ENCODE results near the gene CACTIN. TPM values are rescaled to one million over a fixed set of nuclear protein-coding genes. Genes with fewer than 3 reads are reported as not detected.
A peak's percentile ranks its signal among the peaks of the same experiment; 100 is the strongest.

Gene CACTIN
- total RNA-seq, 1 experiment from 2014 or later: 33.2 TPM

DNA sequence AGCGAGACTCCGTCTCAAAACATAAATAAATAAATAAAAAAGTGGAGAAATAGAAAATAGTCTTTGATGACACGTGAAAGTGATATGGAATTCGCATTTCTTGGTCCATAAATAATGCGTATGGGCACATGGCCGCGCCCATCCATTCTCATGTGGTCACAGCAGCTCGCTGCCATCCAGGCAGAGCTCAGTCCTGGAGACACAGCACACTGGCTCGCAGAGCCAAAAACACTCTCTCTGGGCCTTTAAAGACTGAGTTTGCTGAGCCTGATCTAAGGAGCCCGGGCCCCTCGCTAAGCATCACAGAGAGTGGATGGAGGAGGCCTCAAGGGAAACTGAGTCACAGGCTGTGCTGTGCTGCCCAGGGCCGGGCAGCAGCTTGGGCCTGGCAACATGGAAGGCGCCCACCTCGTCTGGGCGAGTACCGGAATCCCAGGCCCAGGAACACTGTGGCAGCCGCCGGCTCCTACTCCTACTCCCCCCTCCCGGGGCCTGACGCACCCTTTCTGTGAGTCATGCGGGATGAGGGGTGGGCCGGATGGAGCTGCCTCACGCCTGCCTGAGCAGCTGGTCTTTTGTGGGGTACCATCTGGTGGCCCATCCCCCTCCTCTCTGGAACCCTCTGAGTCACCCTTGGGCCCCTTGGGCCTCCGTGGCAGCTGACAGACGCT lies 28.9 kb upstream of the CACTIN start:
- no peaks in the 10 kb centered on the region for H3K27me3 ChIP-seq (ENCODE audit: insufficient read depth, low read length)
- BruUV-seq (replicated peaks): no TSS peak
- H2AFZ ChIP-seq (ENCODE audit: low read depth, low read length, poor library complexity, severe bottlenecking): no peak overlapping the region
- no peaks in the 10 kb centered on the region for H3K79me2 ChIP-seq (ENCODE audit: insufficient read depth, low read length)
- no peaks in the 10 kb centered on the region for H3K9me2 ChIP-seq (ENCODE audit: insufficient read depth)
- no peaks in the 10 kb centered on the region for H4K20me1 ChIP-seq (ENCODE audit: insufficient read depth)
- no peak overlapping the region for H3K4me2 ChIP-seq (ENCODE audit: low read length)
- H3K9ac ChIP-seq (ENCODE audit: low read length): no peak overlapping the region
- intact Hi-C loops (cut with micrococcal nuclease): no loop called here
- ChIA-PET RAD21 (ENCODE audit: low non-redundant PET in 1 of 2, low total read pairs in 2 of 2, uncharacterized antibody in 2 of 2, unreplicated experiment in 2 of 2) (no interaction called here), POLR2A (no interaction called here), CTCF (no interaction called here)
- no peak overlapping the region for H3K4me3 ChIP-seq (replicated peaks in 1 of 2; ENCODE audit: low read depth in 1 of 2, low read length in 2 of 2)
- no peak overlapping the region for H3K27ac ChIP-seq (ENCODE audit: low read depth, low read length)
- peaks cover 0 to 2% of the 10 kb centered on the region in 2 experiments; a peak in 1 of 4 replicates for H3K36me3 ChIP-seq (ENCODE audit: control insufficient read depth in 1 of 2, insufficient read depth in 2 of 2, low read length in 2 of 2)
- ATAC-seq: no peak
- DNase-seq (ENCODE audit: low read depth, low spot score): no peak
- TF ChIP-seq, protein P1, sequence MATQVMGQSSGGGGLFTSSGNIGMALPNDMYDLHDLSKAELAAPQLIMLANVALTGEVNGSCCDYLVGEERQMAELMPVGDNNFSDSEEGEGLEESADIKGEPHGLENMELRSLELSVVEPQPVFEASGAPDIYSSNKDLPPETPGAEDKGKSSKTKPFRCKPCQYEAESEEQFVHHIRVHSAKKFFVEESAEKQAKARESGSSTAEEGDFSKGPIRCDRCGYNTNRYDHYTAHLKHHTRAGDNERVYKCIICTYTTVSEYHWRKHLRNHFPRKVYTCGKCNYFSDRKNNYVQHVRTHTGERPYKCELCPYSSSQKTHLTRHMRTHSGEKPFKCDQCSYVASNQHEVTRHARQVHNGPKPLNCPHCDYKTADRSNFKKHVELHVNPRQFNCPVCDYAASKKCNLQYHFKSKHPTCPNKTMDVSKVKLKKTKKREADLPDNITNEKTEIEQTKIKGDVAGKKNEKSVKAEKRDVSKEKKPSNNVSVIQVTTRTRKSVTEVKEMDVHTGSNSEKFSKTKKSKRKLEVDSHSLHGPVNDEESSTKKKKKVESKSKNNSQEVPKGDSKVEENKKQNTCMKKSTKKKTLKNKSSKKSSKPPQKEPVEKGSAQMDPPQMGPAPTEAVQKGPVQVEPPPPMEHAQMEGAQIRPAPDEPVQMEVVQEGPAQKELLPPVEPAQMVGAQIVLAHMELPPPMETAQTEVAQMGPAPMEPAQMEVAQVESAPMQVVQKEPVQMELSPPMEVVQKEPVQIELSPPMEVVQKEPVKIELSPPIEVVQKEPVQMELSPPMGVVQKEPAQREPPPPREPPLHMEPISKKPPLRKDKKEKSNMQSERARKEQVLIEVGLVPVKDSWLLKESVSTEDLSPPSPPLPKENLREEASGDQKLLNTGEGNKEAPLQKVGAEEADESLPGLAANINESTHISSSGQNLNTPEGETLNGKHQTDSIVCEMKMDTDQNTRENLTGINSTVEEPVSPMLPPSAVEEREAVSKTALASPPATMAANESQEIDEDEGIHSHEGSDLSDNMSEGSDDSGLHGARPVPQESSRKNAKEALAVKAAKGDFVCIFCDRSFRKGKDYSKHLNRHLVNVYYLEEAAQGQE (IDR thresholded peaks at IDR 0.05; ENCODE audit: low read depth): no peak
- H3K9me3 ChIP-seq (ENCODE audit: control insufficient read depth in 1 of 2, insufficient read depth in 1 of 2, low read depth in 1 of 2, low read length in 2 of 2): no peaks in the 10 kb centered on the region
- peaks cover 0 to 7% of the 10 kb centered on the region in 2 experiments; a peak in 1 of 4 replicates for H3K4me1 ChIP-seq (ENCODE audit: control insufficient read depth in 1 of 2, insufficient read depth in 2 of 2, low read length in 2 of 2)

DNA sequence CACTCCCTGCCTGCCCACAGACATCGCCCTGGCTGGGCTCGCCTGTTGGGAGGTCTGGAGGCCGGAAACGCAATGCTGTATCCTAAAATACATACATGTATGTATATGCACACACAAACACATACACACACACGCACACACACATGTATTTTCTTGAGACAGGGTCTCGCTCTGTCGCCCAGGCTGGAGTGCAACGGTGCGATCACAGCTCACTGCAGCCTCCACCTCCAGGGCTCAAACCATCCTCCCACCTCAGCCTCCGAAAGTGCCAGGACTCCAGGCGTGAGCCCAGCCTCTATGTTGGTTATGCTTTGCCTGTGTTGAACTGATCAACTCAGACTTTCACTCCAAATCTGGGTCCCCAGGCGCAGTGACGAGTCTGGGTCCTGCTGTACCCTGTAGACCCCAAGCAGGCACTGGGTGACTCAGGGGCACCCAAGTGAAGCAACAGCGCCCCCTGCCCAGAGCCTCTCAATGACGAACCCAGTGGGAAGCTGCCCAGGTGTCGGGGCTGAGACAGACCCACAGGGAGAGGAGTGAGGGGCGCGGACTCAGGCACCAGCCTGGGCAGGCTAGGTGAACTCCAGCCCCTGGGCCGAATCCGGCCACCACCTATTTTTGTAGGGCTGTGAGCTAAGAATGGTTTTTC lies 27.4 kb upstream of the CACTIN start:
- peak; percentile 56 for TF ChIP-seq RAD21 (IDR thresholded peaks at IDR 0.05; ENCODE audit: low read depth)
- TF ChIP-seq JUND (IDR thresholded peaks at IDR 0.05): no peak
- TF ChIP-seq, protein P2, sequence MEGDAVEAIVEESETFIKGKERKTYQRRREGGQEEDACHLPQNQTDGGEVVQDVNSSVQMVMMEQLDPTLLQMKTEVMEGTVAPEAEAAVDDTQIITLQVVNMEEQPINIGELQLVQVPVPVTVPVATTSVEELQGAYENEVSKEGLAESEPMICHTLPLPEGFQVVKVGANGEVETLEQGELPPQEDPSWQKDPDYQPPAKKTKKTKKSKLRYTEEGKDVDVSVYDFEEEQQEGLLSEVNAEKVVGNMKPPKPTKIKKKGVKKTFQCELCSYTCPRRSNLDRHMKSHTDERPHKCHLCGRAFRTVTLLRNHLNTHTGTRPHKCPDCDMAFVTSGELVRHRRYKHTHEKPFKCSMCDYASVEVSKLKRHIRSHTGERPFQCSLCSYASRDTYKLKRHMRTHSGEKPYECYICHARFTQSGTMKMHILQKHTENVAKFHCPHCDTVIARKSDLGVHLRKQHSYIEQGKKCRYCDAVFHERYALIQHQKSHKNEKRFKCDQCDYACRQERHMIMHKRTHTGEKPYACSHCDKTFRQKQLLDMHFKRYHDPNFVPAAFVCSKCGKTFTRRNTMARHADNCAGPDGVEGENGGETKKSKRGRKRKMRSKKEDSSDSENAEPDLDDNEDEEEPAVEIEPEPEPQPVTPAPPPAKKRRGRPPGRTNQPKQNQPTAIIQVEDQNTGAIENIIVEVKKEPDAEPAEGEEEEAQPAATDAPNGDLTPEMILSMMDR (IDR thresholded peaks at IDR 0.05 in 2 of 3, conservative IDR thresholded peaks at IDR 0.05 in 1 of 3; ENCODE audit: borderline replicate concordance in 1 of 3, insufficient read depth in 1 of 3, low read depth in 2 of 3, low read length in 2 of 3): peak; percentile 22 to 58 (median 46); a peak in 5 of 6 replicates
- TF ChIP-seq TCF7L2 (IDR thresholded peaks at IDR 0.05; ENCODE audit: borderline replicate concordance, extremely low read depth, insufficient read depth, insufficient read length): no peak
- no peaks in the 10 kb centered on the region for H3K79me2 ChIP-seq (ENCODE audit: insufficient read depth, low read length)
- no peak overlapping the region for H3K4me3 ChIP-seq (replicated peaks in 1 of 2; ENCODE audit: low read depth in 1 of 2, low read length in 2 of 2)
- ATAC-seq (peak; percentile 49; the same call in 1 of the 2 replicates), DNase-seq (ENCODE audit: low read depth, low spot score) (no peak)
- H3K9ac ChIP-seq (ENCODE audit: low read length): no peak overlapping the region
- H2AFZ ChIP-seq (ENCODE audit: low read depth, low read length, poor library complexity, severe bottlenecking): no peak overlapping the region
- no peak overlapping the region for H3K4me2 ChIP-seq (ENCODE audit: low read length)
- ChIA-PET POLR2A (no interaction called here), CTCF (no interaction called here), RAD21 (ENCODE audit: low non-redundant PET in 1 of 2, low total read pairs in 2 of 2, uncharacterized antibody in 2 of 2, unreplicated experiment in 2 of 2) (no interaction called here)
- no peaks in the 10 kb centered on the region for H3K9me3 ChIP-seq (ENCODE audit: control insufficient read depth in 1 of 2, insufficient read depth in 1 of 2, low read depth in 1 of 2, low read length in 2 of 2)
- intact Hi-C loops (cut with micrococcal nuclease): no loop called here
- peaks cover 0 to 2% of the 10 kb centered on the region in 2 experiments; a peak in 1 of 4 replicates for H3K36me3 ChIP-seq (ENCODE audit: control insufficient read depth in 1 of 2, insufficient read depth in 2 of 2, low read length in 2 of 2)
- no peaks in the 10 kb centered on the region for H4K20me1 ChIP-seq (ENCODE audit: insufficient read depth)
- no TSS peak for BruUV-seq (replicated peaks)
- no peaks in the 10 kb centered on the region for H3K27me3 ChIP-seq (ENCODE audit: insufficient read depth, low read length)
- no peak overlapping the region for H3K27ac ChIP-seq (ENCODE audit: low read depth, low read length)
- H3K4me1 ChIP-seq (ENCODE audit: control insufficient read depth in 1 of 2, insufficient read depth in 2 of 2, low read length in 2 of 2): peaks cover 0 to 7% of the 10 kb centered on the region in 2 experiments; a peak in 1 of 4 replicates
- H3K9me2 ChIP-seq (ENCODE audit: insufficient read depth): no peaks in the 10 kb centered on the region
